ENCODE data around the gene NEDD8. TPM values are rescaled to one million over a fixed set of nuclear protein-coding genes. Genes with fewer than 3 reads are reported as not detected.

The NEDD8 gene
- total and polyA plus RNA-seq, 8 donors = 85.4 to 244 (median 166) TPM; not detected in 1

- Histone ChIP-seq H3K27ac (no peak overlapping the region), H3K4me3 (no peak overlapping the region), H3K4me1 (peaks cover 13 to 32% (median 21%) of the 10 kb centered on the region in 4 donors), H3K36me3 (peaks cover 58 to 80% (median 78%) of the 10 kb centered on the region in 4 donors), H3K27me3 (no peaks in the 10 kb centered on the region), H3K9me3 (no peaks in the 10 kb centered on the region)
- 80 to 91% (median 84%) methylated on average over 14 to 19 of the region's 19 CpGs for WGBS, 5 donors
- intact Hi-C loops (cut with DNase I; ENCODE audit: low total_unique reads) = no loop called here
- DNase-seq = no peak
- TF ChIP-seq CTCF (IDR thresholded peaks at IDR 0.05) (no peak), EP300 (IDR thresholded peaks at IDR 0.05) (no peak), POLR2AphosphoS5 (IDR thresholded peaks at IDR 0.05) (no peak), POLR2A (IDR thresholded peaks at IDR 0.05) (no peak)
Observed at GRCh38 chr14:24184104-24184970, 47.8 kb downstream of the NEDD8 start.

- Histone ChIP-seq H3K27ac (no peak overlapping the region), H3K4me3 (no peak overlapping the region), H3K4me1 (peaks cover 8 to 19% (median 11%) of the 10 kb centered on the region in 4 donors), H3K36me3 (peaks cover 67 to 93% (median 90%) of the 10 kb centered on the region in 4 donors), H3K27me3 (no peaks in the 10 kb centered on the region), H3K9me3 (no peaks in the 10 kb centered on the region)
- no peak for DNase-seq
- intact Hi-C loops (cut with DNase I; ENCODE audit: low total_unique reads) = no loop called here
- 86 to 94% (median 87%) methylated on average over 9 to 15 of the region's 15 CpGs for whole genome bisulfite sequencing, 5 donors
- TF ChIP-seq POLR2A (IDR thresholded peaks at IDR 0.05) = no peak
- no peak for TF ChIP-seq POLR2AphosphoS5 (IDR thresholded peaks at IDR 0.05)
- TF ChIP-seq CTCF (IDR thresholded peaks at IDR 0.05) = no peak
- TF ChIP-seq EP300 (IDR thresholded peaks at IDR 0.05) = no peak
Observed at GRCh38 chr14:24183014-24183481, 49.1 kb downstream of the NEDD8 start.

GRCh38 chr14:24182110-24182882 lies 49.9 kb downstream of the NEDD8 start:
- WGBS, 5 donors = 77 to 84% (median 80%) methylated on average over 14 of the region's 14 CpGs
- no peak for DNase-seq
- H3K27ac ChIP-seq = no peak overlapping the region

GRCh38 chr14:24181371-24182077 lies 50.6 kb downstream of the NEDD8 start:
- intact Hi-C loops (cut with DNase I; ENCODE audit: low total_unique reads) = no loop called here
- peaks cover 76 to 100% (median 100%) of the 10 kb centered on the region in 4 donors for H3K36me3 ChIP-seq
- H3K9me3 ChIP-seq = no peaks in the 10 kb centered on the region
- H3K27ac ChIP-seq = peak overlapping the region in 2 of 5 donors; percentile 68 to 75
- no peak for TF ChIP-seq POLR2A (IDR thresholded peaks at IDR 0.05)
- TF ChIP-seq POLR2AphosphoS5 (IDR thresholded peaks at IDR 0.05) = no peak
- no peak for TF ChIP-seq CTCF (IDR thresholded peaks at IDR 0.05)
- TF ChIP-seq EP300 (IDR thresholded peaks at IDR 0.05) = no peak
- H3K4me3 ChIP-seq = no peak overlapping the region
- H3K27me3 ChIP-seq = no peaks in the 10 kb centered on the region
- 75 to 88% (median 81%) methylated on average over 13 to 19 of the region's 19 CpGs for WGBS, 5 donors
- DNase-seq = no peak
- H3K4me1 ChIP-seq = peaks cover 0 to 6% (median 0%) of the 10 kb centered on the region in 4 donors

More at GRCh38 chr14:24182110-24182882, 49.9 kb downstream of the NEDD8 start:
- Histone ChIP-seq H3K4me3 (no peak overlapping the region), H3K27me3 (no peaks in the 10 kb centered on the region), H3K4me1 (peaks cover under 1 to 11% (median 3%) of the 10 kb centered on the region in 4 donors), H3K9me3 (no peaks in the 10 kb centered on the region), H3K36me3 (peaks cover 74 to 100% (median 98%) of the 10 kb centered on the region in 4 donors)
- intact Hi-C loops (cut with DNase I; ENCODE audit: low total_unique reads) = no loop called here
- TF ChIP-seq EP300 (IDR thresholded peaks at IDR 0.05) (no peak), POLR2A (IDR thresholded peaks at IDR 0.05) (no peak), POLR2AphosphoS5 (IDR thresholded peaks at IDR 0.05) (no peak)
